ENCODE results near the gene TSPAN2.

The TSPAN2 gene

GRCh38 chr1:115112496-115113375 lies 23.4 kb upstream of the TSPAN2 start:
- peak; percentile 24 for DNase-seq

GRCh38 chr1:115107516-115108260 lies 18.4 kb upstream of the TSPAN2 start:
- no peak for DNase-seq

GRCh38 chr1:115105831-115106230 lies 16.5 kb upstream of the TSPAN2 start:
- DNase-seq = no peak

GRCh38 chr1:115099693-115100050 lies 10.4 kb upstream of the TSPAN2 start:
- no peak for DNase-seq

- peak; percentile 71 for DNase-seq
These were observed 9.8 kb upstream of the TSPAN2 start for GRCh38 chr1:115098979-115099692.

- no peak for DNase-seq
These were observed 2.9 kb upstream of the TSPAN2 start for GRCh38 chr1:115092175-115092574.

- DNase-seq = no peak
These were observed 2.3 kb upstream of the TSPAN2 start for GRCh38 chr1:115091572-115091971.

- no peak for DNase-seq
These were observed 1.7 kb upstream of the TSPAN2 start for GRCh38 chr1:115090956-115091355.

- no peak for DNase-seq
These were observed 1.2 kb upstream of the TSPAN2 start for GRCh38 chr1:115090540-115090939.

GRCh38 chr1:115090186-115090490 lies 835 bp upstream of the TSPAN2 start:
- no peak for DNase-seq

GRCh38 chr1:115088871-115089419 lies 358 bp downstream of the TSPAN2 start:
- peak; percentile 27 for DNase-seq

- DNase-seq = no peak
These were observed 1.1 kb downstream of the TSPAN2 start for GRCh38 chr1:115088115-115088778.

- no peak for DNase-seq
These were observed 3.0 kb downstream of the TSPAN2 start for GRCh38 chr1:115086176-115086830.

GRCh38 chr1:115084902-115085511 lies 4.3 kb downstream of the TSPAN2 start:
- no peak for DNase-seq

- no peak for DNase-seq
These were observed 6.4 kb downstream of the TSPAN2 start for GRCh38 chr1:115082949-115083348.

GRCh38 chr1:115078708-115079107 lies 10.6 kb downstream of the TSPAN2 start:
- no peak for DNase-seq

GRCh38 chr1:115077984-115078330 lies 11.3 kb downstream of the TSPAN2 start:
- no peak for DNase-seq

GRCh38 chr1:115077286-115077983 lies 11.9 kb downstream of the TSPAN2 start:
- DNase-seq = no peak

GRCh38 chr1:115076384-115076915 lies 12.9 kb downstream of the TSPAN2 start:
- no peak for DNase-seq

- no peak for DNase-seq
These were observed 14.3 kb downstream of the TSPAN2 start for GRCh38 chr1:115074839-115075534.
